Measurements from ENCODE around the gene LRRC8B.
"Not testable (repeated sequence)": the region's sequence is repeated elsewhere in the genome, so short reads cannot be mapped to it uniquely, and the experiment has no call there.

LRRC8B gene

DNA sequence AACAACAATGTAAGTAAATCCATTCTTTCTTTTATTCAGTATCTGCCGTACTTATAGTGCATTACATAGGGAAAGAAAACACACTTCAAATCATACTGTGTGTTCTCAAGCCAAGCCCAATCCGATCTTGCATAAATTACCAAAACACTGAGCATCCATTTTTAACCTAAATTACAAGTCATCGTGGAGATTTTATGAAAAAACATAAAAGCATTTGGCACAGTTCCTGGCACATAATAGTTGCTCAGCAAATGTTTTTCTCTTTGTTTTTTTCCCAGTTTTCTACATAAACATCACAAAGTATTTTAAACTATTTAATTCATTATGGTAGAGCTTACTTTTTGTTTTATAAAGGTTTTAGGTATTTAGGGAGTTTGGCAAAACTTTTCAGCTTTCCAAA, 60.2 kb downstream of the LRRC8B start:
- DNase-seq (ENCODE audit: low read depth): no peak

DNA sequence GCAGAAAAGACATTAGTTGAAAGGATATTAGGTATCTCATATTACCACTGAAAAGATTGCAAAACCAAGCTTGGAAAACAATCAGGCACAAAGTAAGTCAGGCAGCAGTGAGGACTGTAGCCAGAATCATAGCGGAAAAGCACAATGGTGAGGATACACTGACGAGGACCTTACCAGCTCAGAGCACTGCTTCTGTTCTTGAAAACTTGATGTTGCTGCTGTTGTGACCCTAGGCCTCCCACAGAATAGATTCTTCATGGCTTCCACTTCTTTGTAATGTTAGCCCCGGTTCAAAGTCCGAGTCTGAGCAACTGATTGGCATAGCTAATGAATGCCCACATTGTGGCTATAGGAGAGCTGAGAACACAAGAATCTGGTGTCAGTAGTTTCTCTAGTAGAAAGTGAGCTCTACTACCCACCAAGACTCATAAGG, 63.1 kb downstream of the LRRC8B start:
- no peak for DNase-seq (ENCODE audit: low read depth)

DNA sequence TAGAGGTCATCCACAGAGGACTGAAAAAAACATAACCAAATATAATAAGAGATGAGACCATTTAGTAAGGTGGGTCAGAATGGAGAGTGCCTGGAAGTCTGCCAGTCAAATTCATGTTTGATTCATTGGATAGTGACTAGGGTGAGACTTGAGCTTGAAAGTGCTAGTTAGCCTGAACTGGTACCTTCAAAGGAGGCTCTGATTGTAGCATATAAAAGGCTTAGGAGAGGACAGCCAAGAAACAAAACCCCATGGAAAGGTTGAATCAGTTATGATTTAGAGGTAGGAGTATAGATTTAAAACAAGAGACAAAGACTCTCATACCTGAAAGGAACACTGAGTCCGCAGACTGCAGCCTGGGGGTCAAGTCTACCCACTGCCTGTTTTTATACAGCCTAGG, 63.9 kb downstream of the LRRC8B start:
- no peak for DNase-seq (ENCODE audit: low read depth)

DNA sequence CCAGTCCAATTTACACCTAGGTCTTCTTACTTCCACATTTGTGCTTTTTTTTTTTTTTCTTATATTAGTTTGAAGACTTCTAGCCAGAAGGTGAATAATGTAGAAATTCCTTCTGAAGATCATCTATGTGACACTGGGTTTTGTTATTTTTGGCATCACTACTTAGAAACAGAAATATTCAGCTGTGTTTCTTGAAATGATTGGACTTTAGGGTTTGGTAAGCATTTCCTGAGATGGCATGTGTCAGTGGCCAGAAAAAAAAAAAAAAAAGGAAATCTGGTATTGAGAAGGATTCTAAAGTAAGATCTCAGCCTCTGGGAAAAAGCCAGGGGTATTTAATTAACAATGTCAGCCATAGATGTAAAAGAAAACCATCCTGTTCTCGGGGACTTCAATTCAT, 64.9 kb downstream of the LRRC8B start:
- DNase-seq (ENCODE audit: low read depth): no peak

DNA sequence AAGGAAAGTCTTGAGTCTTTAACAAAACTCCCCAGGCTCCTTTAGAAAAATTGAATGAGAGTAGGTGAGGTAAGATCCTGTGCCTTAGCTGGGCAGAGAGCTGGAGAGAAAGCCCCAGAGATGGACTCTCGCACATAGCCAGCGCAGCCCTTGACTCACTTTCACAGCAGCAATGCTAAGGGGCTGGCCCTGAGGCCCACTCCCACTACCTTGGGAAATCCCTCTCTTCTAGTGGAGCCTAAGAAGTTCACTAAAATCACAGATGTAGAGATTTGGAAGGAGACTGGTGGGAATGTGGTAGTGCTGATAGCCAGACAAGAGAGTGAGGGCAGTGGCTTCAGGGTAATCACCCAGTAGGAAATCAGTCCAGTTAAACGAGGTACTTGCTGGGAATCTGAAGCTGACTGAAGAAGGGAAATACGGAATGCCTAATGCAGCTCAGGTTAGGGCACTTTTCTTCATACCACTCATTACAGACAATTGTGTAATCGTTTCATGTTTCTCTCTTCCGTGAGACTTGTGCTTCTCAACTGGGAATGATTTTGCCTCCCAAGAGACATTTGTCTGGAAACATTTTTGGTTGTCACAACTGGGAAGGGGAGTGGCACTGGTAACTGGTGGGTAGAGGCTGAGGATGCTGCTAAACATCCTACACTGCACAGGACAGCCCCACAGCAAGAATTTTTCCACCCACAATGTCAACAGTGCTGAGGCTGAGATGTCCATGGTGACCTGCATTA, 65.9 kb downstream of the LRRC8B start:
- DNase-seq (ENCODE audit: low read depth): no peak

DNA sequence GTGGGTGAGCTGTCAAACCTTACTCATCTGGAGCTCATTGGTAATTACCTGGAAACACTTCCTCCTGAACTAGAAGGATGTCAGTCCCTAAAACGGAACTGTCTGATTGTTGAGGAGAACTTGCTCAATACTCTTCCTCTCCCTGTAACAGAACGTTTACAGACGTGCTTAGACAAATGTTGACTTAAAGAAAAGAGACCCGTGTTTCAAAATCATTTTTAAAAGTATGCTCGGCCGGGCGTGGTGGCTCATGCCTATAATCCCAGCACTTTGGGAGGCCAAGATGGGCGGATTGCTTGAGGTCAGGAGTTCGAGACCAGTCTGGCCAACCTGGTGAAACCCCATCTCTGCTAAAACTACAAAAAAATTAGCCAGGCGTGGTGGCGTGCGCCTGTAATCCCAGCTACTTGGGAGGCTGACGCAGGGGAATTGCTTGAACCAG, 68.3 kb downstream of the LRRC8B start:
- DNase-seq (ENCODE audit: low read depth): not testable (repeated sequence)

DNA sequence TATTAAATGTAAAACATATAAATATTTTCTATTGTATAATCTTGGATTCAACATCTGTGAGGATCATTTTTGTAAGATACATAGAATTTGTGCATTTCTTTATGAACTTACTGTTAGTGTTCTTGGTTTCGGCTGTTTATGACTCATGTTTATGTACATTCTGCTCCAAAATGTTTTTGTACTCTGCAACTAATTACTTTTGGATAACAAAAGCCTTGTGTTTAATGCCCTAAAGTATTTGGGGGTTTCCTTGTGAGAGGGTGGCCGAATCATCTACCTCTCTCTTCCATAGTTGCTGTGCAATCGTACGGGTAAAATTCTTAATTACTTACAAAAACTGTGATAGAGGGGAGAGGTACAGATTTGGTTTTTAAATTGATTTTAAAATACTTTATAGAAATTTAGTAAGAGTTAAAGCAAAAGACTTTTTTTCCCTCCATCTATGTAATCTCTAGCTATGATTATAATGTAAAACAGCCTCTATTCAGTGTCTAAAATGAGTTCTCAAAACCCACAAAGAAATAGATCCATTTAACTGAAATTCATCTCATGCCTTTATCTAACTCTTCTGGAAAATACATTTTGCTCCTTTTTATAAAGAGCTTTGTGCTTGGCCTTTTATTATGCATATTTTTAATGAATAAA, 69.6 kb downstream of the LRRC8B start:
- no peak for DNase-seq (ENCODE audit: low read depth)

DNA sequence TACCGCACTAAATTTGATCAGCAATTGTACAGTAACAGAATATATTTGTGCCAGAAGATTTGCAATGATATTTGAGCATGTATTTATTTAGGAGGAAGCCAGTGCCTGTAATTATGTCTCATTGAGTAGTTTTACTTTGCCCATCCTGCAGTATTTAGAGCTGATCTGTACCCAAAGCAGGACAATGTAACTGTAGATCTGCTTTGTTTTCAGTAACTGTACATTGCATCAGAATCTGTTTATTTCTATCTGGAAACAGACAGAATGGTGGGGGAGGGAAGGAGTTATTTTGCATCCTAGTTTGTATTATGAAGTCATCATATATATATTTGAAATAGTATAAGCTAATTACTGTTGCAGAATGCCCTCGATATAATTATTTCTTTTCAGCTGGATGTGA, 72.1 kb downstream of the LRRC8B start:
- DNase-seq (ENCODE audit: low read depth): no peak

DNA sequence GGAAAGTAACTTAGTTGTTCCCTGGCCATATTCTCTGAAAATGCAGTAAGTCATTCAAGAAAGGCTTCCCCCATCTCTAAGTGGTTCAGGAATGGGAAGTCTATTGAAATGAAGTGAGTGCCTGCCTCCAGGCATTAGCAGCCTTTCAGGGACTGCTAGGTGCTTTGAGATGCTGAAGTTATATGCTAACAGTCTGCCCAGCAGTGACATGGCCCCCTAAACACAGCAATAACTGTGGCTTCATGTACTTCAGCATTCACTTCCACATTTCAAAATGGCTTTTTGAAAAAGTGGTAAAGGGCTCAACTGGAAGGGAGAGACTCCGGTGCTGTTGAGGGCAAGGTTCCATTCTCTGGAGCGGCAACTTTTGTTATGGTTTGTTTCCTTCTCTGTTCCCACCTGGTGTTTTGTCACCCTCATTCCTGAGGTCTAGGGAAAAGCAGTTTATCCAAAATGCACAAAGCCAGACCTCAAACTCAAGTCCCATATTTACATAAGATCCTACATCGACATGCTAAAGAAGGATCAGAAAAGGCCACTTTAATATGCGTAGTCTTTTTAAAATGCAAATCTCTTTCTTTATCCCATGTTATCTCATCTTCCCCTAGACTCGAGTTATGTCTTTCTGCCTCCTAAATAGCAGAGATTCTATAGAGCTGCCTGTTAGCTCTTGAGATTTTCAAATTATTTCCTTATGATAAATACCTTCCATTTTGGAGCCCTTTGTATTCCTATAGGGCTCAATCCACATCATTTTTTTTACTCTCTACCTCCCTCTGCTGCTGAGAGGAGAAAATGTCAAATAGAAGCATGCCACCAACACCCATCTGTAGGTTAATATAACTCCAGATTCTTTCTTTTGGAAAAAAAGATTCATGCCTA, 74.1 kb downstream of the LRRC8B start:
- DNase-seq (ENCODE audit: low read depth): no peak

DNA sequence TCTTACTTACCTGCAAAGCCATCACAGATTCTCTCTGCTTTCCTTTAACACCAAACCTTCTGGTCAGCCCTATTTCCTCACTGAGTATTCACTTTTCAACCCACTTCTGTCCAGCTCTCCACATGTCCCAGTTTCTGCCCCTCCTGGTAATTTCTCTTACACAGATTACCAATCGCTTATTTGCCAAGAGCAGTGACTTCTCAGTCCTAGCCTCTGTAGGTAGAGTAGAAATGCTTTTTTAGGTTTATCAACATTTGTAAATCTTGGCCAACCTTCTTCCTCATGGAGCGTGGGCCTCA, 74.7 kb downstream of the LRRC8B start:
- DNase-seq (ENCODE audit: low read depth): no peak

DNA sequence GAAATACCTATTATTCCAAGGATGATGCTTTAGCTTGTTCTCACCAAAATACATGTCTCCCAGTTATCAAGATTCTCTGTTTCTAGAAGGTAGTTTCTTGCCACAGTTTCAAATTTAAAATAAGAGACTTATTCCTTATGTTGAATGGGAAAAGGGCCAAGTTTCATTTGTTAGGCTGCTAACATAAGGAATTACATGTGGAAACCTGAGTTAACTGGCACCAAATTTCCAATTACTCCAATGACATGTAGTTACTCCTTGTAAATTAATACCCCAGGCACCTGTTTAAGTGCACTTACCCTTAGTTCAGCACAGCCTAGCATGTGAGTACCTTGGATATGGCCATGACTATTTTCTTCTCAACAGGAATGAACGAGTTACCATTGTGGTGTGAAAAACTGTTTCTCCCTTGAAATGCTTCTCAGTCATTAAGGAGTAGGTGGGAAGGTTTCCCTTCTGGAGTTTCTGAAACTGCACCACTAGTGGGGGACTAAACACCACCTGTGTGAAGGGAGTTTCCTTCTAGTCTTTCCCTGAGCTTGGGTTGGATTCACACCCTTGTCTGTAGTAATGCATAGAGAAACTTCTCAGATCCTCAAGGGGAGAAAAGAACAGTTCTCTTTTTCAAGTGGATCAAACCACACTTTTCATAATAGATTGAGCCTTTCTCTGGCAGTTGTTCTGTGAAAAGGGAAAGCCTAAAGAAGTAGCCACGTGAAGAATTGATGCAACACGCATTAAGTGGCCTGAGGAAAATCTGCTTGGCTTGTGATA, 76.0 kb downstream of the LRRC8B start:
- no peak for DNase-seq (ENCODE audit: low read depth)

DNA sequence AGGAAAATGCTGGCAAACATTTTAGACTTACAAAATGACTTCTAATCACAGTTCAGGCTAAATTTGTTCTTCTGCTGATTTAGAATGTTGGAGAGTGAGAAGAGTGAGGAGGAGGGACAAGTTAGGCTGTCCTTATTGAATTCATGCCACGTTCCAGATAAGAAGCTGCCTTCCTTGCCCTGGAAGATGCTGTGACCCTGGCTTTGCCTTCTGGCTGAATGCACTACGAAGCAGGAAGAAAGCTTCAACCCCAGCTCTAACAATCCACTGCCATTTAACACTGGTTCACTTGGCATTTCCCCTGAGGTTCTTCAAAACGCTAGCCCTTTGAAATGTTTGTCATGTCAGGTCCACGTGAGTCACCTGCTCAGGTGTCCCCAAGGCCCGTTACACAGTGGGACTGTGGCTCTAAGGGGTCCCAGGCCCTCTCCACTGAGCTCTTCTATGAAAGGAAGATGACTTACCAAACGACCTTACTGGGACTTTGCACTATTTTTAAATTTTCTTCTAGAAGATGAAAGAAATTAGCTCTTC, 78.3 kb downstream of the LRRC8B start:
- no peak for DNase-seq (ENCODE audit: low read depth)

DNA sequence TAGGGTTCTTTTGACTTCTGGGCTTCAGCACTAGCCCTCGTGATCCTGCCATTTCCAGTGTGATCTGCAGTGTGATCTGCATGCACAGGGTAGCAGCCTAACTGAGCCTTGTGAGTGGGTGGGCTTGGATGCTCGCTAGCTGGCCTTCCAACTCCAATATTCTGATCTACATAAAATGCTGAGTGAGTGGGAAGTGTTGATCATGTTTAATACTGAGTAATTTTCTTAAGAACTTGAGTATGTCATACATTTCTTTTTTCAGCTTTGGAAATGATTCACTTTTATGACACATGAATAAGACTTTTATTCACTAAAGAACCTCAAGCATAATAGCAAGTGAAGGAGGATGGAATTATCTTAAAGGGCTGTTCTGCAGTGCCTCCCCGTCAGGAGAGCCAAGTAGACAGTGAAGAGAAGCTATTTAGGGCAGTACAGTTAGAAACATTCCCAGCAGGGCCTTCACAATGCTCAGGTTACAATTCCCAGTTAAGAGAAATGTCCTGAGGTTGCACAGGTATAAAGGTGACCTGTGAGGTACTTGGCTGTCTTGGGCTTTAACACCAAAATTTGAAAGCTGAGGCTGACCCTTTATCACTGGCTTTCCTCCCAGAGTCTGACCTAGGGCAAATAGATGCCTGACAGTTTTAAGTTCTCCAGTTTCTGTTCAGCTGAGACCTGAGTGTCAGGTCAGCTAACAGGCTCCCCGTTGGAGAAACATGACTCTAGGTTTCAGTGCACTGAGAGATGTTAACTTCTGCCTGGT, 79.2 kb downstream of the LRRC8B start:
- DNase-seq (ENCODE audit: low read depth): no peak

DNA sequence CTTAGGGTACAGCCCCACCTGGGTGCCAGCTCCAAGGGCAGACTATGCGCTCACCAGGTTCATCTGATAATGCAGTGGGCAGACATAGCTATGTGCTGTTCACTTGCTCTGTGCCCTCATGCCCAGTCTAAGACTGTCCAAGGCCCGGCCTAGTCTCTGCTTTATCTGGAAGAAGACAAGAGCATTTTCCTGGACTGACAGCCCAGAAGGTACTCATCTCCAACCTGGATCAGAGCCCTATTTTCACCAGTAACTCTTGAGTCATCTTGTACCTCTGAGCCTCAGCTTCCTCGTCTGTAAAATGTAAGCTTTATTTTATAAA, 79.7 kb downstream of the LRRC8B start:
- DNase-seq (ENCODE audit: low read depth): no peak

DNA sequence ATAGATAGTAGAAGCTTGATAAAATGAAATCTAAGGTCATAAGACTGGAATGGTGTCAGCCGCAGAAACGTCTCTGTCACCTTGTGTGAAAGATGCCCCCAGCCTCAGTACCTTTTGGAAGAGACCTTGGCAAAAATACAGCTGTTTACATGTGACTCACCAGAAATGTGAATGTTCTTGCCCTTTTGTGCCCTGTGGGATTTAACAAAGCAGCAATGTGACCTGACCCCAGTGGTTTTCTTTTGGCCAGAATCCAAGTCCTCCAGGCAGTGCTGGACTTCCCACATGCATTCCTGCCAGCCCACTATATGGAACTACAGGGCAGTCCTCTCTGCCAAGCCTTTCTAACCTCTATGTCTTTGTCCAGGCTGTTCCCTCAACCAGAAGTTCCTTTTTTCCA, 81.1 kb downstream of the LRRC8B start:
- DNase-seq (ENCODE audit: low read depth): no peak

DNA sequence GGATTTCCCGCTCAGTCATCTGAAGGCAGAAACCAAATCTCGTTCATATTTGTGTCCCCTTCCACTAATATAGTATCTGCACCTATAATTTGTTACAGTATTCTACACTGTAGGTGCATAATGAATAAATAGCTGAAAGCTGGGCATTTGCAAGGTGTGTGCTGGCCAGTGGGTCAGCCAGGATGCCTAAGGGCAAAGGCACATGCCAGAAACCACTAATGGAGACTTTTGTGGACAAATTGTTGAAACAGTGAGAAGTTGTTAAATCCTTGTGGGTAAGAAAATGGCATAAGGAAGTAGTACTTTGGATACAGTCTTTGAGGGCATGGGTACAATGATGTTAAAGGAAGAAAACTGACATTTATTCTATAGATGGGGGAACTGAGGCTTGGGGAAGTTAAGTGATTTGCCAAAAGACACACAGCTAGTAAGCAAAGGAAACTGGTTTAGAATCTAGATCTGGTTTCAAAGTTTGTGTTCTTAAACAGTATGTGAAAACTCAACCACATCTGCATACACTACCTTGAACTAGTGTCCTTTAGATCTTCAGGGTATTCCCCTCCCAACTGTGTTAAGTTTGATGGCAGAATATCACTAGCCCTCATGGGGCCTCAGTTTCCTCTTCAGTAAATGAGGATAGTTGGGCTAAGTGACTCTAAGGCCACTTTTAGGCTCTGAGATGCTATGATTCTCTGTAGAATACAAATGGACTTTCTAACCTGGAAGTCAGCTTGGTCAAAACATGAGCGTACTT, 81.8 kb downstream of the LRRC8B start:
- no peak for DNase-seq (ENCODE audit: low read depth)

DNA sequence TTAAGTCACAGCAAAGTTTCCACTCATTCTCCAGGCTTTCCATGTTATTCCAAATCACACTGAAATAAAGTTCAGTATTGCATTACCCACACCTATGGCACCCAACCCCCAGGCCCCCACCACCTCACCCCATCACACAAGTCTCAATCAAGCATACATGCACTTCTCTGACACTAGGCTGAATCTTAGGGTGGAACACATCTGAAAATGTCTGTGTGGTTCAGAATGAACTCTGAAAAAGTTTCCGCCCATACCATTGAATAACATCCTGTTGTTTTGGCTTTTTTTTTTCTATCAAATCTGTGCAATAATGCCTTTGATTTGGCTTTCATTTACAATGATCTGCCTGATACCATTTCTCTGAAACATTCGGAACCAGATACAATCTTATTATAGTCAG, 82.5 kb downstream of the LRRC8B start:
- DNase-seq (ENCODE audit: low read depth): no peak

DNA sequence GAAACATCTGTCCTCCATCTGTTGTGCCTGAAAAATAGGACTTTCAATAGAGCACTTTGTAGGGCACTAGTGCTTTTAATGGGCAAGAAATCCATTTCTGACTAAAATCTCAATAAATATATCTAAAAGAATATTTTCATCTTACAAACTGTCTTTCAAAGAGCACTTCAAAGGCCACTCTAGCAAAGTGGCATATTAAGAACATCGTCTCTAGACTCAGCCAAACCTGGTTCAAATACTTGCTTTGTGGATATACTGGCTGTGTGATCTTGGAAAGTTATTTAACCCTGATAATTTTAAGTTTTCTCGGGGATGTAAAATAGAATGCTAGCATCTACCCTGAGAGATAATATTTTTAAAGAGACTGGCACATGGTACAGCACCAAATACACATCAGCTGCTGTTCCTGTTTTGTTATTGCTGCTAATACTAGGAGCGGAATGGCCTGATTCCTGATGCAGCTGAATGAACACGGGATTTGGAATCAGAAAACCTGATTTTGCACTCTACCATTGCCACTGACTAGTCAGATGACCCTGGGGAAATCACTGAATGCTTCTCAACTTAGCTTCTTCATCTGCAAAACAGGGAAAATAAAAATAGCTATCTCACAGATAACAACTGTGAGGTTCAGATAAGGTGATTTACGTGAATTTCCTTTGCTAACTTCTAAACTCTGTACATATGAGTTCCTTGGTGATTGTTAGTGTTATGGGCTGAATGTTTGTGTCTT, 83.1 kb downstream of the LRRC8B start:
- no peak for DNase-seq (ENCODE audit: low read depth)

DNA sequence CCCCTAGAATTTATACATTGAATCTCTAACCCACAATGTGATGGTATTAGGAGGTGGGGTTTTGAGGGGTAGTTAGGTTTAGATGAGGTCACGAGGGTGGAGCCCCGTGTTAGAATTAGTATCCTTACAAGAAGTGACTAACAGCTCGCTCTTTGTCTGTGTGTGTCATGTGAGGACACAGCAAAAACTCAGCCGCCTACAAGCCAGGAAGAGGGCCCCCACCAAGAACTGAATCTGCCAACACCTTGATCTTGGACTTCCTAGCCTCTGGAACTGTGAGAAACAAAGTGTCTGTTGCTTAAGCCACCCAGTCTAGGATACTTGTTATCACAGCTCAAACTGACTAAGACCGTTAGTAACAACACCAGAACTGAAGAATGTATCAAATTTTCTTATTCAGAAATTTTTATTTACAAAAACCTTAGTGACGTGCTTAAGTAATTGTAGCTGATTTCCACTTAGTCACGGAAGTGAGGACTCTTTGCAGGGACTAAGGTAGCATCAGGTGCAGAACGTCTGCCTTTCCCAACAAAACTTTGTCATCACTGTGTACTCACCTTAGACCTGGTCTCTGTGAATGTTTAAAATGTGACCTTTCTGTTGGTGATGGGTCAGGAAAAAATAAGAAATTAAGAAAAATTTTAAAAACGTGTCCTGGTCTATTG, 83.8 kb downstream of the LRRC8B start:
- peak; percentile 46 for DNase-seq (ENCODE audit: low read depth)
